GM23338 (cell line): ENCODE results near the gene GALNT5. TPM values are rescaled to one million over a fixed set of nuclear protein-coding genes. Genes with fewer than 3 reads are reported as not detected.

ENCODE experiments used
- CREB1 ChIP-seq: fragments of 250-450 bp; sonication (Bioruptor Pico); IDR thresholded peaks from 2 replicates; pipeline ENCODE4 v1.5.0; 2020; ENCODE audit warnings: low read depth, mild to moderate bottlenecking, moderate library complexity
- polyA plus RNA-seq: library from polyadenylated mRNA; unstranded; fragments of >200 nt; fragmentation: Nextera tagmentation; extraction: Ambion mirVana; gene quantifications from 2 replicates; pipeline ENCODE4 v1.2.1, GENCODE V29; 2016
- total RNA-seq: library from RNA; depleted of rRNA; stranded (reverse); fragments of >200 nt; shearing (Covaris generic); gene quantifications from 2 replicates; pipeline ENCODE4 v1.2.3, GENCODE V29; 2014; rRNA removed
- TF ChIP-seq, protein P1 (sequence below): fragments of 250-450 bp; sonication (Bioruptor Pico); IDR thresholded peaks from 2 replicates; pipeline ENCODE4 v1.5.0; 2020; ENCODE audit warnings: mild to moderate bottlenecking, moderate library complexity
- TF ChIP-seq, protein P2 (sequence below), 2 experiments: fragments of 200-600 bp in 1 of 2; sonication (generic) in 1 of 2; conservative IDR thresholded peaks; 2 replicates each; pipeline versions ENCODE4 v1.5.1 to v1.6.1; 2016 to 2017; ENCODE audit warnings: antibody characterized with exemption in 2 of 2, low read depth in 2 of 2, mild to moderate bottlenecking in 2 of 2, moderate library complexity in 1 of 2

The GALNT5 gene
- total and polyA plus RNA-seq, 2 experiments from 2014 or later, result 0.05 to 0.14 TPM

DNA sequence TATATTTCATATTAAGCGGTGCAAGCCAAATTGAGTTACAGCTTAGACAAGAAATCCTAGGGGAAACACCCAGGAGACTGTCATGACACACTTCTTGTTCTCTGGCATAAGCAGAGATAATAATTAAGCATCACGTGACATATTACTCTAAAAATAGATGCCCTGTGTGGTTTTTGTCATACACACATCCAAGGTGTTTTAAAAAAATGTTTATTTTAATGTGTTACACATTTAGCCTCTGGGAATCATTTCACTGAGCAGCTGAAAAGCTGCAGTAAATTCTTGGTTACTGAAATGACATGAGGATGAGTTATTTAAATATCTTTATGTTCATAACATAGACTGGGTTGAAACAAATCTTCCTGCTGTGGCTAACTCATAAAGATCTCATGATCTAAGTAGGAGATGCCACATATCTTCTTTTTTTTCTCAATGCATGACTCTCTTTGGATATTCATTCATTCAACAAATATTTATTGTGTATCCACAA lies 106.2 kb downstream of the GALNT5 start (continued):
- TF ChIP-seq, protein P1, sequence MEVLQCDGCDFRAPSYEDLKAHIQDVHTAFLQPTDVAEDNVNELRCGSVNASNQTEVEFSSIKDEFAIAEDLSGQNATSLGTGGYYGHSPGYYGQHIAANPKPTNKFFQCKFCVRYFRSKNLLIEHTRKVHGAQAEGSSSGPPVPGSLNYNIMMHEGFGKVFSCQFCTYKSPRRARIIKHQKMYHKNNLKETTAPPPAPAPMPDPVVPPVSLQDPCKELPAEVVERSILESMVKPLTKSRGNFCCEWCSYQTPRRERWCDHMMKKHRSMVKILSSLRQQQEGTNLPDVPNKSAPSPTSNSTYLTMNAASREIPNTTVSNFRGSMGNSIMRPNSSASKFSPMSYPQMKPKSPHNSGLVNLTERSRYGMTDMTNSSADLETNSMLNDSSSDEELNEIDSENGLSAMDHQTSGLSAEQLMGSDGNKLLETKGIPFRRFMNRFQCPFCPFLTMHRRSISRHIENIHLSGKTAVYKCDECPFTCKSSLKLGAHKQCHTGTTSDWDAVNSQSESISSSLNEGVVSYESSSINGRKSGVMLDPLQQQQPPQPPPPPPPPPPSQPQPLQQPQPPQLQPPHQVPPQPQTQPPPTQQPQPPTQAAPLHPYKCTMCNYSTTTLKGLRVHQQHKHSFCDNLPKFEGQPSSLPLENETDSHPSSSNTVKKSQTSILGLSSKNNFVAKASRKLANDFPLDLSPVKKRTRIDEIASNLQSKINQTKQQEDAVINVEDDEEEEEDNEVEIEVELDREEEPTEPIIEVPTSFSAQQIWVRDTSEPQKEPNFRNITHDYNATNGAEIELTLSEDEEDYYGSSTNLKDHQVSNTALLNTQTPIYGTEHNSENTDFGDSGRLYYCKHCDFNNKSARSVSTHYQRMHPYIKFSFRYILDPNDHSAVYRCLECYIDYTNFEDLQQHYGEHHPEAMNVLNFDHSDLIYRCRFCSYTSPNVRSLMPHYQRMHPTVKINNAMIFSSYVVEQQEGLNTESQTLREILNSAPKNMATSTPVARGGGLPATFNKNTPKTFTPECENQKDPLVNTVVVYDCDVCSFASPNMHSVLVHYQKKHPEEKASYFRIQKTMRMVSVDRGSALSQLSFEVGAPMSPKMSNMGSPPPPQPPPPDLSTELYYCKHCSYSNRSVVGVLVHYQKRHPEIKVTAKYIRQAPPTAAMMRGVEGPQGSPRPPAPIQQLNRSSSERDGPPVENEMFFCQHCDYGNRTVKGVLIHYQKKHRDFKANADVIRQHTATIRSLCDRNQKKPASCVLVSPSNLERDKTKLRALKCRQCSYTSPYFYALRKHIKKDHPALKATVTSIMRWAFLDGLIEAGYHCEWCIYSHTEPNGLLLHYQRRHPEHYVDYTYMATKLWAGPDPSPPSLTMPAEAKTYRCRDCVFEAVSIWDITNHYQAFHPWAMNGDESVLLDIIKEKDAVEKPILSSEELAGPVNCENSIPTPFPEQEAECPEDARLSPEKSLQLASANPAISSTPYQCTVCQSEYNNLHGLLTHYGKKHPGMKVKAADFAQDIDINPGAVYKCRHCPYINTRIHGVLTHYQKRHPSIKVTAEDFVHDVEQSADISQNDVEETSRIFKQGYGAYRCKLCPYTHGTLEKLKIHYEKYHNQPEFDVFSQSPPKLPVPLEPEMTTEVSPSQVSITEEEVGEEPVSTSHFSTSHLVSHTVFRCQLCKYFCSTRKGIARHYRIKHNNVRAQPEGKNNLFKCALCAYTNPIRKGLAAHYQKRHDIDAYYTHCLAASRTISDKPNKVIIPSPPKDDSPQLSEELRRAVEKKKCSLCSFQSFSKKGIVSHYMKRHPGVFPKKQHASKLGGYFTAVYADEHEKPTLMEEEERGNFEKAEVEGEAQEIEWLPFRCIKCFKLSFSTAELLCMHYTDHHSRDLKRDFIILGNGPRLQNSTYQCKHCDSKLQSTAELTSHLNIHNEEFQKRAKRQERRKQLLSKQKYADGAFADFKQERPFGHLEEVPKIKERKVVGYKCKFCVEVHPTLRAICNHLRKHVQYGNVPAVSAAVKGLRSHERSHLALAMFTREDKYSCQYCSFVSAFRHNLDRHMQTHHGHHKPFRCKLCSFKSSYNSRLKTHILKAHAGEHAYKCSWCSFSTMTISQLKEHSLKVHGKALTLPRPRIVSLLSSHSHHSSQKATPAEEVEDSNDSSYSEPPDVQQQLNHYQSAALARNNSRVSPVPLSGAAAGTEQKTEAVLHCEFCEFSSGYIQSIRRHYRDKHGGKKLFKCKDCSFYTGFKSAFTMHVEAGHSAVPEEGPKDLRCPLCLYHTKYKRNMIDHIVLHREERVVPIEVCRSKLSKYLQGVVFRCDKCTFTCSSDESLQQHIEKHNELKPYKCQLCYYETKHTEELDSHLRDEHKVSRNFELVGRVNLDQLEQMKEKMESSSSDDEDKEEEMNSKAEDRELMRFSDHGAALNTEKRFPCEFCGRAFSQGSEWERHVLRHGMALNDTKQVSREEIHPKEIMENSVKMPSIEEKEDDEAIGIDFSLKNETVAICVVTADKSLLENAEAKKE (CRISPR knock-in tag), result no peak
- no peak for TF ChIP-seq CREB1 (CRISPR knock-in tag)
- TF ChIP-seq, protein P2, sequence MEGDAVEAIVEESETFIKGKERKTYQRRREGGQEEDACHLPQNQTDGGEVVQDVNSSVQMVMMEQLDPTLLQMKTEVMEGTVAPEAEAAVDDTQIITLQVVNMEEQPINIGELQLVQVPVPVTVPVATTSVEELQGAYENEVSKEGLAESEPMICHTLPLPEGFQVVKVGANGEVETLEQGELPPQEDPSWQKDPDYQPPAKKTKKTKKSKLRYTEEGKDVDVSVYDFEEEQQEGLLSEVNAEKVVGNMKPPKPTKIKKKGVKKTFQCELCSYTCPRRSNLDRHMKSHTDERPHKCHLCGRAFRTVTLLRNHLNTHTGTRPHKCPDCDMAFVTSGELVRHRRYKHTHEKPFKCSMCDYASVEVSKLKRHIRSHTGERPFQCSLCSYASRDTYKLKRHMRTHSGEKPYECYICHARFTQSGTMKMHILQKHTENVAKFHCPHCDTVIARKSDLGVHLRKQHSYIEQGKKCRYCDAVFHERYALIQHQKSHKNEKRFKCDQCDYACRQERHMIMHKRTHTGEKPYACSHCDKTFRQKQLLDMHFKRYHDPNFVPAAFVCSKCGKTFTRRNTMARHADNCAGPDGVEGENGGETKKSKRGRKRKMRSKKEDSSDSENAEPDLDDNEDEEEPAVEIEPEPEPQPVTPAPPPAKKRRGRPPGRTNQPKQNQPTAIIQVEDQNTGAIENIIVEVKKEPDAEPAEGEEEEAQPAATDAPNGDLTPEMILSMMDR (conservative IDR thresholded peaks at IDR 0.05; ENCODE audit: low read depth in 2 of 2), result no peak

Other genes starting within 250 kb of the GALNT5 start
- 0.35 TPM in 1 of 2 replicates, not detected in the other for gene ERMN, start 68.1 kb downstream of the GALNT5 start, total RNA-seq
- 0.17 and 0.44 TPM in 2 replicates for gene ERMN, start 68.1 kb downstream of the GALNT5 start, polyA plus RNA-seq
- not detected in 2 replicates for gene CYTIP, start 186.4 kb downstream of the GALNT5 start, total RNA-seq
- 0.28 TPM in 1 of 2 replicates, not detected in the other for gene CYTIP, start 186.4 kb downstream of the GALNT5 start, polyA plus RNA-seq